ENCODE results near the gene HEXD.
"Not testable (repeated sequence)": the region's sequence is repeated elsewhere in the genome, so short reads cannot be mapped to it uniquely, and the experiment has no call there.

- TF ChIP-seq POLR2A, POLR2AphosphoS5 (IDR thresholded peaks at IDR 0.05; ENCODE audit: low read depth, low read length): not testable (repeated sequence)
Observed at GRCh38 chr17:82453151-82453550, 35.0 kb downstream of the HEXD start.

Data from GM12892 (cell line).